Left ventricle myocardium inferior (tissue), 1 donor: ENCODE data around the gene MRPL18. TPM values are rescaled to one million over a fixed set of nuclear protein-coding genes. Genes with fewer than 3 reads are reported as not detected.

Experiments used
- DNase-seq: peaks from one replicate; pipeline ENCODE4 v3.0.0-alpha.2; 2020
- H3K27ac ChIP-seq: fragments of 200-600 bp; replicated peaks from 2 replicates; pipeline ENCODE4 v1.8.0; 2021
- H3K27me3 ChIP-seq: fragments of 200-600 bp; 2 replicates; pipeline ENCODE4 v1.8.0; 2021; ENCODE audit warnings: low read depth
- H3K36me3 ChIP-seq: fragments of 200-600 bp; 2 replicates; pipeline ENCODE4 v1.8.0; 2021
- H3K4me1 ChIP-seq: fragments of 200-600 bp; 2 replicates; pipeline ENCODE4 v1.8.0; 2021
- H3K4me3 ChIP-seq: fragments of 200-600 bp; 2 replicates; pipeline ENCODE4 v1.8.0; 2021; ENCODE audit warnings: mild to moderate bottlenecking, moderate library complexity
- H3K9me3 ChIP-seq: fragments of 200-600 bp; replicated peaks from 2 replicates; pipeline ENCODE4 v1.8.0; 2021
- CTCF ChIP-seq: fragments of 200-600 bp; IDR thresholded peaks from 2 replicates; pipeline ENCODE4 v1.8.0; 2021; ENCODE audit warnings: antibody characterized with exemption, mild to moderate bottlenecking, borderline replicate concordance
- intact Hi-C: fragments of 100-400 bp; cut with micrococcal nuclease; formaldehyde crosslinking; loops from one replicate; pipeline ENCODE4 v1.11.0; 2022
- total RNA-seq: library from RNA; stranded (reverse); fragmentation: NEBNext Ultra II Directional; extraction: Animal tissue kit (Norgen Biotek cat#: 25700); gene quantifications from one replicate; pipeline ENCODE4 v1.2.1, GENCODE V29; 2021
- donor health status: DM: no; HTN: yes; CAD: no; lungs with severe emphysema.

The MRPL18 gene
- total RNA-seq, 1 donor from 2014 or later: 60.2 TPM

- no peak for TF ChIP-seq CTCF
These were observed 39.3 kb downstream of the MRPL18 start for GRCh38 chr6:159829526-159829925.

GRCh38 chr6:159830501-159831372, 40.5 kb downstream of the MRPL18 start:
- Histone ChIP-seq H3K36me3 (no peaks in the 10 kb centered on the region), H3K4me3 (no peak overlapping the region), H3K4me1 (peaks cover 17% of the 10 kb centered on the region), H3K27me3 (peaks cover 14% of the 10 kb centered on the region), H3K9me3 (no peaks in the 10 kb centered on the region), H3K27ac (no peak overlapping the region)
- TF ChIP-seq CTCF: no peak
- no peak for DNase-seq
- intact Hi-C loops: no loop called here

More at GRCh38 chr6:159829526-159829925, 39.3 kb downstream of the MRPL18 start:
- intact Hi-C loops: no loop called here
- no peak for DNase-seq
- Histone ChIP-seq H3K4me3 (no peak overlapping the region), H3K27me3 (peaks cover 14% of the 10 kb centered on the region), H3K27ac (no peak overlapping the region), H3K4me1 (peaks cover 10% of the 10 kb centered on the region), H3K9me3 (no peaks in the 10 kb centered on the region), H3K36me3 (no peaks in the 10 kb centered on the region)

- Histone ChIP-seq H3K27ac (no peak overlapping the region), H3K36me3 (no peaks in the 10 kb centered on the region), H3K9me3 (no peaks in the 10 kb centered on the region), H3K27me3 (peaks cover 14% of the 10 kb centered on the region), H3K4me1 (peaks cover 23% of the 10 kb centered on the region), H3K4me3 (no peak overlapping the region)
- TF ChIP-seq CTCF: no peak
- intact Hi-C loops: no loop called here
- no peak for DNase-seq
These were observed 41.1 kb downstream of the MRPL18 start for GRCh38 chr6:159831373-159831679.

- Histone ChIP-seq H3K27ac (peak overlapping the region; percentile 12), H3K27me3 (peaks cover 14% of the 10 kb centered on the region), H3K4me3 (no peak overlapping the region), H3K9me3 (no peaks in the 10 kb centered on the region), H3K36me3 (no peaks in the 10 kb centered on the region), H3K4me1 (peaks cover 30% of the 10 kb centered on the region)
- no peak for TF ChIP-seq CTCF
- DNase-seq: no peak
- intact Hi-C loops: no loop called here
These were observed 42.7 kb downstream of the MRPL18 start for GRCh38 chr6:159832946-159833345.

- Histone ChIP-seq H3K4me3 (no peak overlapping the region), H3K4me1 (peaks cover 30% of the 10 kb centered on the region), H3K27me3 (peaks cover 14% of the 10 kb centered on the region), H3K9me3 (no peaks in the 10 kb centered on the region), H3K27ac (peak overlapping the region; percentile 12), H3K36me3 (no peaks in the 10 kb centered on the region)
- intact Hi-C loops: no loop called here
- no peak for TF ChIP-seq CTCF
- no peak for DNase-seq
These were observed 43.3 kb downstream of the MRPL18 start for GRCh38 chr6:159833556-159833955.
